Hematopoietic multipotent progenitor cell treated with erythropoietin and hydrocortisone succinate and interleukin-3 and kit ligand, for 17 days (in vitro differentiated cells): ENCODE data around the gene NPDC1.
"Not testable (repeated sequence)": the region's sequence is repeated elsewhere in the genome, so short reads cannot be mapped to it uniquely, and the experiment has no call there.

Source experiments
- DNase-seq: peaks from one replicate; pipeline ENCODE4 v3.0.0-alpha.2; 2015; ENCODE audit warnings: low spot score

Gene NPDC1

DNA sequence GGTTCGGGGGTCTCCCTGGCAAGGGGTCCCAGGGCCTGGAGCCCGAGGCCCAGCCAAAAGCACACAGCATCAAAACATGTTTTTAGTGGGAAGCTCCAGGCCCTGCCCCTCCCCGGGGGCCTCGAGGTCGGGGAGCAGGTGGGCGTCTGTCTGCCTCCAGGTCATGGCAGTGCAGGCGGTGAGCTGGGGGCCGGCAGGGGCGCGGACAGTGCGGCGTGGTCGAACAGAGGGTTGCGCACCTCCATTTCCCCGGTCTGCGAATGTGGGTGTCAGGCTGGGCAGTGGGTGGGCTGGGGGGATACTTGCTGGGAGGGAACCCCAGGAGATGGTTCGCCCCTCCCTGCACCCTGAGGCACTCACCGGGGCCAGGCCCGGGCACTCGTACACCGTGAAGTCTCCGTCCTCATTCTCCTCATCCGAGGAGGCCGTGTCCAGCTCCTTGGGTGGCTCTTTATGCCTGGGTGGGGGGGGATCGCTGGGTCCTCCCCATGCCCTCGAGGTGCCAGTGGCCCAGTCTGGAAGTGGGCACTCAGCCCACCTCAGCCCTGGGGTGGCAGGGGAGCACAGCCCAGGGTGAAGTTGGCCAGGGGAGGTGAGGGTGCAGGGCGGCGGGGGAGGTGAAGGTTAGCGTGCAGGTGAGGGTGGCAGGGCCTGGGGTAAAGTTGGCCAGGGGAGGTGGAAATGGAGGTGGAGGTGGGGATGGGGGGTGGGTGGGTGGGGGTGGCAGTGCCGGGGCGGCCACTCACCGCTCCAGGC lies 6.2 kb downstream of the NPDC1 start:
- no peak for DNase-seq

- DNase-seq: no peak
Measured at GRCh38 chr9:137038916-137039315, 7.1 kb downstream of the NPDC1 start.

DNA sequence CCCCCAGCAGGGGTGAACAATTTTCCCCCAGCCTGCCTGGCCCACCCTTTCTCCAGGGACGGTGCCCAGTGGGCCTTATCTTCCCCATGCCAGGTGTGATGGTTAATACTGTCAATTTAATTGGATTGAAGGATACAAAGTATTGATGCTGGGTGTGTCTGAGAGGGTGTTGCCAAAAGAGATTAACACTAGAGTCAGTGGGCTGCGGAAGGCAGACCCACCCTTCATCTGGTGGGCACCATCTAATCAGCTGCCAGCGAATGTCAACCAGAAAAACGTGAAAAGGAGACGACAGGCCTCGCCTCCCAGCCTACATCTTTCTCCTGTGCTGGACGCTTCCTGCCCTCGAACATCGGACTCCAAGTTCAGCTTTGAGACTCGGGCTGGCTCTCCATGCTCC lies 8.5 kb downstream of the NPDC1 start:
- no peak for DNase-seq

GRCh38 chr9:137037035-137037434 lies 8.9 kb downstream of the NPDC1 start:
- no peak for DNase-seq

DNA sequence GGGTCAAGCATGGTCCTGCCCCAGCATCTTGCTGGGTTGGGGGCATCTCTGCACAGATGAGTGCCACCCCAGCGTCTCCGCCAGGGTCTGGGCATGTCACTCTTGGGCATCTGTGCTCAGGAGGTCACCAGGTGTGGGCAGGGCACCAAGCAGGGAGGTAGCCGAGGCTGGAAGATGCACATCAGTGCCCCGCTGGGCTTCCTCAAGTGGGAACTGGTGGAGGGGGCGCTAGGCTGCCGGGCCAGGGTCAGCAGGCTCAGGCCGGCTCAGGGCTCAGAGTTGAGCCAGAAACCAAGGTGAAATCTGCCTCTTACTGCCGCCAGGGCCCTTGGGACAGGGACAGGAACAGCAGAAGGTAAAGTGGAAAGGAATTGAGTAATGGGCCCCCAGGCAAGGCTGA lies 10.0 kb downstream of the NPDC1 start:
- no peak for DNase-seq

GRCh38 chr9:137035507-137035834 lies 10.5 kb downstream of the NPDC1 start:
- DNase-seq: no peak

GRCh38 chr9:137034709-137035506 lies 11.1 kb downstream of the NPDC1 start:
- peak; percentile 82 for DNase-seq

DNA sequence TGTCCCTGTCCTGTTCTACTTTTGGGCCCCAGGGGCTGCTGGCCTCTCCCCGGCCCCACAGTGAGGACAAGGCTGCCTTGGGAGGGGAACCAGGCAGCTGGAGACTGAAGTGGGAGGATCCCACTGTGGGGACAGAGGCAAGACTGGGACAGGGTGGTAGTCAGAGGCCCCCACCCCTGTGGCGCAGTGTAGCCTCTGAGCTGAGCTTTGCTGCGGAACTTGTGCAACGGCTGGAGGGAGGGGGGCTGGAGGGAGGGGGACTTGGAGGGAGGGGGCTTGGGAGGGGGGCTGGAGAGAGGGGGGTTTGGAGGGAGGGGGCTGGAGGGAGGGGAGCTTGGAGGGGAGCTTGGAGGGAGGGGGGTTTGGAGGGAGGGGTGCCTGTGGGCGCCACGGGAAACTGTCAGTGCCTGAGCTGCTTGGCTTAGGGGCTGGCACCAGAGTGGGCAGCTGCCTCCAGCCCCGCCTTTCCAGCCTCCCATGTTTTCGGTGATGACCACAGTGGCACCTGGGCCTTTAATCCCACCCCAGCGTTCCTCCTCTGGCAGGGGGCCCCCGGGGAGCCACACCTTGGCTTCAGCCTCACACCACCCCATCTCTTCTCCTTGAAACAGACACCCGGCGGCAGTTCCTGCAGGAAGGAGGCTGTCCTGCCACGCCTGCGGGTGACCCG lies 11.8 kb downstream of the NPDC1 start:
- no peak for DNase-seq

- not testable (repeated sequence) for DNase-seq
Measured at GRCh38 chr9:137033481-137033880, 12.5 kb downstream of the NPDC1 start.

GRCh38 chr9:137032858-137033257 lies 13.1 kb downstream of the NPDC1 start:
- no peak for DNase-seq

- DNase-seq: no peak
Measured at GRCh38 chr9:137031904-137032640, 13.9 kb downstream of the NPDC1 start, which contains the start of gene FUT7. Gene FUT7 (minus strand): TSS chr9:137032088. CDS start chr9:137031991, 97 bp downstream.

GRCh38 chr9:137030538-137031527 lies 15.1 kb downstream of the NPDC1 start:
- no peak for DNase-seq

GRCh38 chr9:137030006-137030405 lies 16.0 kb downstream of the NPDC1 start:
- DNase-seq: no peak

DNA sequence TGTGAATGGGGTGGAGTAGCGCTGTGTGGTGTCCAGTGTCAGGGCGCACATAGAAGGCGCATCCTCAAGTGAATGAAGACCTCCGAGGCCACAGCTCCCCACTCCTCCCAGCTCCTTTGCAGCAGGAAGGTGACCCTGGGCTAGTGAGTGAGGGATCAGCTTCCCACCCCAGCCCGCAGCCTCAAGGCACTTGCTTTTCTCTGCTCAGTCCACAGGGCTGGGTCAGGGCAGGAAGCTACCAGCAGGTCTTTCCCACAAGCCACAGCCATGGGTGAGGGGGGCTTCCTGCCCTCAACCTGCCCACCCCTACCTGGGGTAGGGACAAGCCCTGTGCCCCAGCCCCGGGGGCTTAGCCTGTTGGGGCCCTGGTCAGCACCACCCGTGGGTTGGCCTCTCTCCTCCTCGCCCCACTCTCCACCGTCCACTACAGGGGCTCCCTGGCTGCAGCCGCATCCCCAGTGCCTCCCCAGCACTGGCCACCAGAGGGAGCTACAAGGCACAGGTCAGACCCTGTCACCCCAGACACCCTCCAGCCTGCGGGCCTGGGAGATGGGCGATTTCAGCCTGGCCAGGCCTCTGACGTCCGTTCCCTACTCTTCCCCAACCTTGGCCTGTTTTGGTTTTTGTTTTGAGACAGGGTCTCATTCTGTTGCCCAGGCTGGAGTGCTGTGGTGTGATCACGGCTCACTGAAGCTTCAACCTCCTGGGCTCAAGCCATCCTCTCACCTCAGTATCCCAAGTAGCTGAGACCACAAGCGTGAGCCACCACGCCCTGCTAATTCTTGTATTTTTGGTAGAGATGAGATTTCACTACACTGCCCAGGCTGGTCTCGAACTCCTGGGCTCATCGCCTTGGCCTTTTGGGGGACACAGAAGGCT lies 16.7 kb downstream of the NPDC1 start:
- peak; percentile 71 for DNase-seq

- DNase-seq: peak; percentile 72
Measured at GRCh38 chr9:137028263-137029057, 17.5 kb downstream of the NPDC1 start.

- DNase-seq: no peak
Measured at GRCh38 chr9:137027369-137028262, 18.4 kb downstream of the NPDC1 start, which contains the start of gene ABCA2. Gene ABCA2 (minus strand): TSS chr9:137028237. CDS start chr9:137028140, 97 bp downstream.

GRCh38 chr9:137026828-137027227 lies 19.1 kb downstream of the NPDC1 start:
- DNase-seq: no peak

- DNase-seq: no peak
Measured at GRCh38 chr9:137026384-137026783, 19.6 kb downstream of the NPDC1 start.
